GM19372 (cell line): Measurements from ENCODE around the gene CD320.
"Not testable (repeated sequence)": the region's sequence is repeated elsewhere in the genome, so short reads cannot be mapped to it uniquely, and the experiment has no call there.

Experiments
- ATAC-seq: cut with Tn5 transposase; IDR thresholded peaks from one replicate; pipeline ENCODE4 v1.9.1; 2021; ENCODE audit warnings: mild to moderate bottlenecking, low read depth, moderate library complexity; ENCODE audit not compliant: unreplicated experiment

Gene CD320

DNA sequence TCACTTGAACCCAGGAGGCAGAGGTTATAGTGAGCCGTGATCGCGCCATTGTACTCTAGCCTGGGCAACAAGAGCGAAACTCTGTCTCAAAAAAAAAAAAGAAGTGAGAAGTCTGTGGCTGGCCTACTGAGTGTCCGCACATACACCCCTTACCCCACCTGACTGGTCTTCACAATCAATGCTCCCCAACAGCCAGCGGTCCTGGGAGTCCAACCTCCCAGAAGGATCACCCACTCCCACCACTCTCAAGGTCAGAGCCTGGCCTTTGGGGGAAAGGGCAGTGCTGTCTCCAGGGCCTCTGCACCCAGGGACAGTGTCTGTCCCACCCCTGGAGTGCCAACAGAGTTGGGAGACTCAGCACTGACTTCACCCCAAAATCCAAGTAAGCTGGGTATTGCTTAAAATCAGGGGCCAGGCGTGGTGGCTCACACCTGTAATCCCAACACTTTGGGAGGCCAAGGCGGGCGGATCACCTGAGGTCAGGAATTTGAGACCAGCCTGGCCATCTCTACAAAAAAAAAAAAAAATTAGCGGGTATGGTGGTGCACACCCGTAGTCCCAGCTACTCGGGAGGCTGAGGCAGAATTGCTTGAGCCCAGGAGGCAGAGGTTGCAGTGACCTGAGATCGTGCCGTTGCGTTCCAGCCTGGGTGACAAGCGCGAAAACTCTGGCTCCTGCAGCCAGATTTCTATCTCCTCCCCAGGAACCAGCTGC is 2.3 kb upstream of the CD320 start:
- no peak for ATAC-seq

DNA sequence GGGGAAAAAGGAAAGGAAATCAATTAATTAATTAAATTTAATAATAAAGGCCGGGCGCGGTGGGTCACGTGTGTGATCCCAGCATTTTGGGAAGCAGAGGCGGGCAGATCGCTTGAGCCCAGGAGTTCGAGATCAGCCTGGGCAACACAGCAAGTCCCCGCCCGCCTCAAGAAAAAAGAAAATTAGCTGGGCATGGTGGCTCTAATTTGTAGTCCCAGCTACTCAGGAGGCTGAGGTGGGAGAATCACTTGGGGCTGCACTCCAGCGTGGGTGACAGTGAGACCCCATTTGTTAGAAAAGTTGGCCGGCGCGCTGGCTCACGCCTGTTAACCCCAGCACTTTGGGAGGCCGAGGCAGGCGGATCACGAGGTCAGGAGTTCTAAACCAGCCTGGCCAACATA is 733 bp upstream of the CD320 start:
- no peak for ATAC-seq

DNA sequence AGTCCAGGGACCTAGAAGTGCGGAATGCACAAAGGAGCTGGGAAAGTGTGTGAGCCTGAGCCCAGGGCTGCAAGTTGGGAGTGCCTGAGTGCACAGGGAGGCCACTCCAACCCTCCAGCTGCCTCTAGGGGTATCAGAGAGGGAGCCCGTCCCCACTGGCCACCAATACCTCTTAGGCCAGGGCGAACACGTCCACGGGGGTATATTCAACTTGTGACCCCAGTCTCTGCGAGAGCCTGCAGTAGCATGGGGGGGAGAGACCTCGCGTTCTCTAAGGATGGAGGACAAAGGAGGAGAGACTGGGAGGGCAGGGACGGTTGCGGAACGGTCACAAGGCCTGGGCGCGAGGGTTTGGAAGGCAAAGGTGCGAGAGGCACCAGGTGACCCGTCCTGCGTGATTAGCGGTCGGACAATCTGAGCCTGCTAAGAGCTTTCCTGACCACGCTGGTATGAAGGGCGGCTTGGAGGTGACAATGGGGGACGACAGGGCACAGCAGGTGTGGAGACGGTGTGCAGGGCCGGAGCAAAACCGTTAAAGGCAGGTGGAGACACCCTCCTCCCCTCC is 676 bp downstream of the CD320 start:
- ATAC-seq: no peak

DNA sequence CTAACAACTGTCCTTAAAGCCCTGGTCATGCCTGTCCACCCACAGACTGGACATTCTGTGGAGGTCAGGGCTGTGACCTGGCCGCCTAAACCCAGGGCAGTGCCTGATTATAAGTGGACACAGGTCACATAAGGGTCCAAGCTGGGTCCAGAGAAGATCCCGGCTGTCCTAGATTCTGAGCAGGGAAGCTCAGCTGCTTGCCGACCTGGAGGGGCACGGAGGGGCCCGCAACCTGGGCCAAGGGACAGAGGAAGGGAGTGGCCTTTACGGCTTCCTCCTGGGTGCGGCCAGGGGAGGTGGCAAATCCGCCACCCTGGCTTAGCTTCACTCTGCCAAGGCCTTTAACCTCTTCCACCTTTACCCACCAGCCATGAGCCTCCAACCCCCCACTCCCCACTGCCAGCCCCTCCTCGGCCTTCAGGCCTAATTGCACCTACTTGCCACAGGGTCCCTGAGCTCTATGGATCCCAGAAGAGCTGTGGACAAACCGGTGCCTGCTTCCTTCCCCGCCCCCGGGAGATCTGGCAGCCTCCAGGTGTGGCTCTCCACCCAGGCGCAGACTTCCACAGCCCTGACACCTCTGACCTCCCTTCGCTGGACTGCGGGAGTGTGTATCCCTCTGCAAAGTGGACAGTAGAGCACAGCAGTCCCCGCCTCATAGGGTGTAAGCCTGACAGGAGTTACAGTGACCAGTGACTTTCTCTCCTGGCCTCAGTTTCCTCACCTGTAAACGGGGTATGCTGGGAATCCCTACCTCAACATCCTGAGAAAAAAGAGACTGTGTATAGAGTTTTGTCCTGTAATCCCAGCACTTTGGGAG is 1.7 kb downstream of the CD320 start:
- no peak for ATAC-seq

DNA sequence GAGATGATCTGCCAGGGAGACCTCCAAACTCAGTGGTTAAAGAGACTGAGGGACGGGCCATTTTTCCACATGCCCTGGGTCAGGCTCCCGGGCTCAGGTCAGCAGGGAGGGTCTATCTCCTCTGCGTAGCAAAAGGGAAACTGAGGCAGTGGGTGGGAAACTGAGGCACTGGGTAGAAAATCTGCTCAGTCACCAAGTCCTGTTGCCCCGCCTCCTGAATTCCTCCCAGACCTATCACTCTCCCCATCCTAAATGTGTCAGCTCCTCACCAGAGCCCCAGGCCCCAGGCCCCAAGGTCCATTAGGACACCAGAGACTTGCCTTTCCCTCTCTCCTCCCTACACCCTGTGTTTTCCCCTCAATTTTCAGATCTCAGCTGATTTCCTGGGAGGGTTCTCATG is 2.4 kb downstream of the CD320 start:
- no peak for ATAC-seq

DNA sequence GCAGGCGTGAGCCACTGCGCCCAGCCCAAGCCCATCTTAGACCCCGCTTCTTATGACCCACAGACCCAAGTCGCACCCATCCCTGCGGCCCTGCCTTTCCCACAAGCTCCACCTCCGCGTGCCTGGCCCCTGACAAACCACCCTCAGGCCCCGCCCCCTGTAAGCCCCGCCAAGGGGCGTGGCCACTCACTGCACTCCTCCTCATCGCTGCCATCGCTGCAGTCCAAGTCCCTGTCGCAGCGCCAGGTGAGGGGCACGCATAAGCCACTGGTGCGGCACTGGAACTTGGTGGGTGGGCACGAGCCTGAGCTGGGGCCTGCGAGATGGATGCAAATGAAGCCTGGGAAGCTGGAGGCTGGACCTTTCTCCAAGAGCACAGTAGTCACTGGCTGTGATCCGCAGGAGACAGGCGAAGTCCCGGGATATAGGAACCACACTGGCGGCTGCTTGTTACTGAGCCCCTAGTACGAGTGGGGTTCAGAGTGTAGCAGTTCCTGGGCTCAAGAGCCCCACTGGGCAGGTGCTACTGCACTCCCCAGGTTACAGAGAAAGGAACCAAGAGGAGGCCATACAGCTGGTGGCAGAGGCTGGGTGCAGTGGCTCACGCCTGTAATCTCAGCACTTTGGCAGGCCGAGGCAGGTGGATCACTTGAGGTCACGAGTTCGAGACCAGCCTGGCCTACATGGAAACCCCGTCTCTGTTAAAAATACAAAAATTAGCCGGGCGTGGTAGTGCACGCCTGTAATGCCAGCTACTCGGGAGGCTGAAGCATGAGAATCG is 3.1 kb downstream of the CD320 start:
- ATAC-seq: no peak

DNA sequence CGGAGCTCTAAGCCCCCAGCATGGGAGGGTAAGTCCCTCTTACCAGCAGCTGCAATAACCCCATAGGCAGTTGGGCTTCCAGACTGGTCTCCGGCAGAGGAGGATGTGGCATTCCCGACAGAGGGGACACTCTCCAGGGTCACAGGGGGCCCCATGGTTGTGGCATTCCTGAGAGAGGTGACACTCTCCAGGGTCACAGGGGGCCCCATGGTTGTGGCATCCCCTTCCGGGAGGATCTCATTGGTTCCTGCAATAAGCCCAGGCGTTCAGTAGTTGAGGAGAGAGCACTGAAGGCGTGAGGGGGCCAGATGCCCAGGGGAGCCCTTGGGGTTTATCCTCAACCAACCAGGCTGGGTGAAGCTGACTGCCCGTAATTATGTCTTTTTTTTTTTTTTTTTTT is 5.4 kb downstream of the CD320 start:
- ATAC-seq: no peak

DNA sequence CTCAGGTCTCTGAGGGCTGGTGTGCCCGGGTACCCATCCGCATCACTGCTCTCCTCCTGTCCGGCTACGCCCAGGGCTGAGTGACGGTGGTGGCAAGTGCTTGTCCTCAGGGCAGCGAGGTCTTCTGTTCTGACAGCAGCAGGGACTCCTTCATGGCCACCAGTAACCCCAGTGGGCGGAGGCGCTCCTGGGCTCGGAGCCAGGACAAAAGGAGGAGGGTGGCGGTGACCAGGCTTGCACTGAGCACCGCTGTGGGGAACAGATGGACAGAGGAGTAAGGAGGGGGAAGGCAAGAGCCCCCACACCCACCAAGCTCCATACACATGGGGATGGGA is 5.8 kb downstream of the CD320 start:
- ATAC-seq: no peak

DNA sequence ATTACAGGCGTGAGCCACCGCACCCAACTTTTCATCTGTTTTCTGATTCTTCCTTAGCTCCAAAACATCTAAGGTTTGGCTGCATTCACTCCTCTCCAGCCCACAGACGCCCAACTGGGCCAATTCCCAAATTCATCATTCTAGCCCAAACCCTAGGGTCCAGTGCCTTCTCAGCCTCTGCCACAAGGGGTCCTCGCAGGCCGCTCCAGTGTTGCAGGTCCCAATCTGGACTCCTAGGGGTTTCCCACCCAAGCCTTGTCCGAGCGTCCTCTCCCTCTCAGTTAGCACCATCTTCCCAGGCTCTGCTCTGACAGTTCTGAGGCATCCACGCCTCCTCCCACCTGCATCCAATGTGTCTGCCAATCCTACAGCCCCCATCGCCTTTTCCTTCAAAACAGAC is 16.8 kb downstream of the CD320 start:
- not testable (repeated sequence) for ATAC-seq

DNA sequence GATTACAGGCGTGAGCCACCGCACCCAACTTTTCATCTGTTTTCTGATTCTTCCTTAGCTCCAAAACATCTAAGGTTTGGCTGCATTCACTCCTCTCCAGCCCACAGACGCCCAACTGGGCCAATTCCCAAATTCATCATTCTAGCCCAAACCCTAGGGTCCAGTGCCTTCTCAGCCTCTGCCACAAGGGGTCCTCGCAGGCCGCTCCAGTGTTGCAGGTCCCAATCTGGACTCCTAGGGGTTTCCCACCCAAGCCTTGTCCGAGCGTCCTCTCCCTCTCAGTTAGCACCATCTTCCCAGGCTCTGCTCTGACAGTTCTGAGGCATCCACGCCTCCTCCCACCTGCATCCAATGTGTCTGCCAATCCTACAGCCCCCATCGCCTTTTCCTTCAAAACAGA is 31.6 kb downstream of the CD320 start:
- ATAC-seq: not testable (repeated sequence)

DNA sequence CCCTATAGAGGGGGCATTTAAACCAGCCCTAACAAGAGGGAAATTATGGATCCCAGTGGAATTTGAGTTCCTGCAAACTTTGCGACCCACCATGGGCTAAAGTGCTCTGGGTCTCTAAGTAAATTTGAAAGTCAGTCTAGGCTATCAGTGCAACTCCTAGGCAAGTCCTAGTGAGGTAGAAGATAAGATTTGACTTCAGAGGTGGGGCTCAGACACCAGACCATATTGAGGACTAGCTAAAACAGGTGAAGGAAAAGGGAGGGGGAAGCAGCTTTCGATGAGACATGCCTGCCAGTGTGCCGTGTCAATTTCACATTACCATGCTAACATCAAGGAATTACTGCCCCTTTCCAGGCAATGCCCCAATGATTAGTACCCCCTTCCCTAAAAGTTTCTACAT is 38.4 kb downstream of the CD320 start:
- no peak for ATAC-seq

DNA sequence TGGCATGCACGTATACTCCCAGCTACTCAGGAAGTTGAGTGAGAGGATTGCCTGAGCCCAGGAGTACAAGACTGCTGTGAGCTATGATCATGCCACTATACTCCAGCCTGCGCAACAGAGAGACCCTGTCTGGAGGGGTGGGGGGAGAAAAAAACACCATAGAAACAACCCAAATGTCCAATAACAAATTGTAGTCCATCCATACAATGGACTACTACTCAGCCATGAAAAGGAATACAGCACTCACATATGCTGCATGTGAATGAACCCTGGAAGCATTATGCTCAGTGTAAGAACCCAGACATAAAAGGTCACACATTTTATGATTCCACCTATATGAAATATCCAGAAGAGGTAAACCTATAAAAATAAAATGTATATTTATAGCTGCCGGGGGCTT is 42.3 kb downstream of the CD320 start:
- no peak for ATAC-seq

DNA sequence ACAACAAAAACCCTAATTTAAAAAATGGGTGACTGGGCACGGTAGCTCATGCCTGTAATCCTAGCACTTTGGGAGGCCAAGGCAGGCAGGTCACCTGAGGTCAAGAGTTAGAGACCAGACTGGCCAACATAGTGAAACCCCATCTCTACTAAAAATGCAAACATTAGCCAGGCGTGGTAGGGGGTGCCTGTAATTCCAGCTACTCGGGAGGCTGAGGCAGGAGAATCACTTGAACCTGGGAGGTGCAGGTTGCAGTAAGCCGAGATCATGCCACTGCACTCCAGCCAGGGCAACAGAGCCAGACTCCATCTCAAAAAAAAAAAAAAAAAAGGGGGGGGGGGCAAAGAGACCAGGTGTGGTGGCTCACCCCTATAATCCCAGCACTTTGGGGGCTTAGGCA is 43.9 kb downstream of the CD320 start:
- ATAC-seq: not testable (repeated sequence)

DNA sequence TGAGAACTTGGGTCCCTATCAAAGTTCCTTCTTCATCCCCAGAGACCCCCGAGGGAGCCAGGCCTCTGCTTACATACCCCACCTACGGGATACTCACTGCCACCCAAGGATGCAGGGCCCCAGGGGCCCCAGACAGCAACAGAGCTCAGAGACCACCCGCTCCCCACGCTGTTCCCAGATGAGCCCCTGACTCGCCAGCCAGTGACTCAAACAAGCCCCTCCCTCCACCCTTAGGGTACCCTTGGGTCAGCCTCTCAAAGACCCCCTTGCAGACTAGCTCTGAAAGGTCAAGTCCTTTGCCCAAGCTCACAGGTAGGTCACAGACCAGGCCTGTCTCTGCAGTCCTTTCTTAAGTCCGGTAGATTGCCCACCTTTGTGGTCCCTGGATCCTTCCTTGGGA is 45.7 kb downstream of the CD320 start:
- ATAC-seq: no peak

DNA sequence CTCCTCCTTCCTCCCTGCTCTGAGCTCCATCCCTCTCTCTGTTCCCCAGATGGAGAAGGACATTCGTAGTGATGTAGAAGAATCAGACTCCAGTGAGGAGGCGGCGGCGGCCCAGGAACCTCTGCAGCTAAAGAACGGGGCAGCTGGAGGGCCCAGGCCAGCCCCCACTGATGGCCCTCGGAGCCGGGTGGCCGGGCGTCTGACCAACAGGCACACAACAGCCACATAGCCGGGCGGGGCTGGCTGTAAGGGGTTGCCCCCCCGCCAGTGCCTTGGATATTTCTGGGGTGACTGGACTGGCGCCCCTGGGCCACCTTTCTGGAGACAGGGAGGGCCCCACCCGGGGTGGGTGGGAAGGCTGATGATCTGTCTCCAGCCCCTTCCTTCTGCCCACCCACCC is 46.3 kb downstream of the CD320 start:
- no peak for ATAC-seq

DNA sequence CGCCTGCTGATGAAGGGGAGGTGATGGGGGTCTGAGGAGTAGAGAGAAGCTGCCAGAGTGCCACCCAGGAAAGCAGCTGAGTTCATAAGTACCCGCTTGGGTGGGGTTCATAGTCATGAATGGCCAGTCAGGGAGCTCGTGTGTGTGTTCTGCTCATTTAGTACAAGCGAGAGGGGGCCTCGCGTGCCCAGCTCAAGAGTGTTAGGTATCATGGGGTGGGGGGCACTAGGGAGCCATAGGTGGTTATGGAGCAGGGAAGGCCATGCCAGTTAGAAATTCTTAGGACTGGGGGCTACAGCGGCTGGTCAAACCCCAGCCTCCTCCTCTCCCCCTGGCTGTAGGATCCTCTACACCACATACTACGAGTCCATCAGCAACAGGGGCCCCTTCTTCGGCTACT is 46.8 kb downstream of the CD320 start:
- no peak for ATAC-seq

DNA sequence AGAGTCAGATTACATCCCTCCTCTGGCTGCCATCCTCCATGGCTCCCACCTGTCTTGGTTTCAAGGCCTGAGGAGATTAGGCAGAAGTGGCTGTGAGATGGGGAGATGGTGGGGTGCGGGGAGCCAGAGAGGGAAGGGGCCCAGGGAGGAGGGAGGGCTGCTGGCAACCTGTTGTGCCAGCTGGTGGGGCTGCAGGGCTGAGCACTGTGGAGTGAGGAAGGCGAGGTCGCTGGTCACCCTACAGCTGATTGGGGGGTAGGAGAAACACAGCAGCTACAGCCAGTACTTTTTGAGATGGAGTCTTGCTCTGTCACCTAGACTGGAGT is 48.3 kb downstream of the CD320 start:
- no peak for ATAC-seq

DNA sequence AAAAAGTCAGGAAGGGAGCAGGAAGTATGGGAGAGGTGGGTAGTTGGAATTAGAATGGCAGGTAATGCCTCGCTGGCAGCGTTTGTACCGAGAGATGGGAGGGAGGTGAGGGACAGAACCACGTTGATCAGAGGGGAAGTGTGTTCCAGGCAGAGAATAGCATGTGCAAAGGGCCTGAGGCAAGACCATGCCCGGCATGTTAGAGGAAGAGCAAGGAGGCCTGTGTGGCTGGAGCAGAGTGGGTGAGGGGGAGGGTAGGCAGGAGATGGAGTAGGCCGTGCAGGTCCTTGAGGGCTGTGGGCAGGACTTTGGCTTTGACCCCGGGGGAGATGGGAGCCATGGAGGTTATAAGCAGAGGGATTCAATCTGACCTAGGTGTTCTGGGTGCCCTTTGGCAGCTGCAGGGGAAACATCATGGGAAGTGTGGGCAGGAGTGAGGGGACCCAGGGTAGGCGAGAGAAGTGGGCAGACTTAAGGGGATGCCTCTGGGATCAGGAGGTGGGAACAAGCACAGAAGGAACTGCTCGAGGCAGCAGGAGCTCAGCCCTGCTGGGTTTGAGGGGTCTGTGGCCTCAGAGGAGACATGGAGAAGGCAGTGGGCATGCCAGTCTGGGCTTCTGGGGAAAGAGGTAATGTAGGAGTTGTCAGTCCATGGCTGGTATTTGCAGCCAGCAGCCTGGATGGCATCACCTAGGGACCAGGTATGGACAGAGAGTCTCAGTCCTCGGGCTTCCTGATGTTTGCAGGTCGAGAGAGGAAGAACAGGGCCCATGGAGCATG is 48.8 kb downstream of the CD320 start:
- no peak for ATAC-seq

DNA sequence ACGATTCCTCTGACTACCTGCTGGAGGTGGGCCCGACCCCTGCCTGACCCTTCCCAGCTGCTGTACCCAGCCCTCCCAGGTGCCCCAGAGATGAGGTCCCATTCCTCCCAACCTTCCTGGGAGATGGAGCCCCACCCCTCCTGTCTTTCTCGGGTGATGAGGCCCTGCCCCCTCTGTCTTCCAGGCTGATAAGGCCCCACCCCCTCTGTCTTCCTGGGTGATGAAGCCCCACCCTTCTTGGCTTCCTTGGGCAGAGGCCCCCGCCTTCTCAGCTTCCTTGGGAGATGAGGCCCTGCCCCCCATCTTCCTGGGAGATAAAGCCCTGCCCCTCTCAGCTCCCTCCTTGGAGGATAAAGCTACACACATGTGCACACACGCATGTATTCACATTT is 51.1 kb downstream of the CD320 start:
- ATAC-seq: no peak

DNA sequence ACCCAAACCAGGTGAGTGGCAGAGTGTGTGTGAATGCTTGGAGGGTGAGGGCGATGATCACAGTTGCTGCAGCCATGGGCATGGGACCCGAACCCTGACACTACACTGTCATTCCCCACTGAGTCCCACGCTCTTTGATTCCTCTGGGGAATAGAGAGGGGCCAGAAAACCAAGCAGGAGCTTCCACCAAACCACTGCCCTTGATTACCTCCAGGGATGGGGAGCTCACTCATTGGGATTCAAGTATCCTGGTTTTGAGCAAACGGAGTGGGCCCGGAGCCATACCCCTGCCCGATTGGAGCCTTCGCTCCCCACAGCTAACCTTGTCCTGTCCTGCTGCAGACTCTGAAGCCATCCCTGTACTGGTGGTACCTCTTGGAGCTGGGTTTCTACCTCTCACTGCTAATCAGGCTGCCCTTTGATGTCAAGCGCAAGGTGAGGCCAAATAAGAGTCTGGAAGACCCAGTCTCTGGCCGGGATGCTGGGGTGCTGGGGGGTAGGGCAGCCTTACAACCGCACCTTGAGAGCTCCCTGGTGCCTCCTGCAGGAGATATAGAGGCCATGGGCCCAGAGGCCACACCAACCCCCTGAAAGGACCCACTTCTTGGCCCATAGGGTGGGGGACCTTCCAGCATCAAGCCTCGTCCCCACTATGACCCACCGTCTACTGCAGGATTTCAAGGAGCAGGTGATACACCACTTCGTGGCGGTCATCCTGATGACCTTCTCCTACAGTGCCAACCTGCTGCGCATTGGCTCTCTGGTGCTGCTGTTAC is 51.7 kb downstream of the CD320 start:
- no peak for ATAC-seq
